Mesenchymal stem cell (in vitro differentiated cells and primary cell): ENCODE measurements around the gene PRR36.

Source experiments
- DNase-seq: peaks from one replicate; pipeline ENCODE4 v3.0.0-alpha.2; 2013
- H2AFZ ChIP-seq: one replicate; pipeline ENCODE4 v1.6.1; 2013; ENCODE audit warnings: low read depth, mild to moderate bottlenecking, control low read depth, inconsistent platforms, low read length, moderate library complexity
- H2AK5ac ChIP-seq: 2 replicates; pipeline ENCODE4 v1.6.1; 2013; ENCODE audit warnings: low read length, moderate library complexity, mild to moderate bottlenecking, inconsistent platforms; ENCODE audit not compliant: severe bottlenecking
- H2BK120ac ChIP-seq: one replicate; pipeline ENCODE4 v1.6.1; 2013; ENCODE audit warnings: low read depth, mild to moderate bottlenecking, inconsistent platforms, low read length, moderate library complexity
- H2BK12ac ChIP-seq, 2 experiments: one replicate each; pipeline ENCODE4 v1.6.1; 2013; ENCODE audit warnings: inconsistent platforms in 2 of 2, low read length in 2 of 2, mild to moderate bottlenecking in 2 of 2, moderate library complexity in 2 of 2, control low read depth in 1 of 2
- H2BK15ac ChIP-seq: one replicate; pipeline ENCODE4 v1.6.1; 2013; ENCODE audit warnings: mild to moderate bottlenecking, low read depth, inconsistent platforms; ENCODE audit not compliant: poor library complexity, severe bottlenecking
- H2BK5ac ChIP-seq: 2 replicates; pipeline ENCODE4 v1.6.1; 2013; ENCODE audit warnings: low read depth, mild to moderate bottlenecking, low read length, control low read depth, inconsistent platforms; ENCODE audit not compliant: poor library complexity, severe bottlenecking
- H3K14ac ChIP-seq, 2 experiments: one replicate each; pipeline ENCODE4 v1.6.1; 2013; ENCODE audit warnings: inconsistent platforms in 2 of 2, low read length in 2 of 2, control low read depth in 1 of 2, mild to moderate bottlenecking in 1 of 2, moderate library complexity in 1 of 2
- H3K18ac ChIP-seq, 2 experiments: one replicate each; pipeline ENCODE4 v1.6.1; 2013; ENCODE audit warnings: inconsistent platforms in 2 of 2, low read length in 2 of 2, control low read depth in 1 of 2, low read depth in 1 of 2, mild to moderate bottlenecking in 1 of 2
- H3K23ac ChIP-seq, 2 experiments: one replicate each; pipeline ENCODE4 v1.6.1; 2013; ENCODE audit warnings: inconsistent platforms in 2 of 2, low read length in 2 of 2, mild to moderate bottlenecking in 2 of 2, moderate library complexity in 2 of 2, control low read depth in 1 of 2
- H3K27ac ChIP-seq: 2 replicates; pipeline ENCODE4 v1.5.1; 2013; ENCODE audit warnings: mild to moderate bottlenecking, moderate library complexity, low read length, control low read depth, inconsistent platforms; ENCODE audit not compliant: poor library complexity, severe bottlenecking
- H3K27me3 ChIP-seq, 2 experiments: 2 replicates each; pipeline versions ENCODE4 v1.6.1 to v1.7.0; 2013; ENCODE audit warnings: low read length in 2 of 2, mild to moderate bottlenecking in 2 of 2, moderate library complexity in 2 of 2, control low read depth in 1 of 2, inconsistent platforms in 1 of 2; ENCODE audit not compliant: control insufficient read depth in 1 of 2, insufficient read depth in 1 of 2
- H3K36me3 ChIP-seq, 2 experiments: 2 replicates each; pipeline versions ENCODE4 v1.6.1 to v1.7.0; 2013; ENCODE audit warnings: low read length in 2 of 2, control low read depth in 1 of 2, inconsistent platforms in 1 of 2, low read depth in 1 of 2, mild to moderate bottlenecking in 1 of 2; ENCODE audit not compliant: insufficient read depth in 2 of 2, control insufficient read depth in 1 of 2
- H3K4ac ChIP-seq, 2 experiments: one replicate each; pipeline ENCODE4 v1.6.1; 2013; ENCODE audit warnings: inconsistent platforms in 2 of 2, low read length in 2 of 2, mild to moderate bottlenecking in 2 of 2, moderate library complexity in 2 of 2, control low read depth in 1 of 2, low read depth in 1 of 2
- H3K4me1 ChIP-seq: 2 replicates; pipeline ENCODE4 v1.6.1; 2013; ENCODE audit warnings: low read depth, low read length, control low read depth; ENCODE audit not compliant: control insufficient read depth, insufficient read depth
- H3K4me2 ChIP-seq: 2 replicates; pipeline ENCODE4 v1.6.1; 2013; ENCODE audit warnings: low read length, mild to moderate bottlenecking, inconsistent platforms; ENCODE audit not compliant: poor library complexity, severe bottlenecking
- H3K4me3 ChIP-seq, 2 experiments: 2 replicates each; pipeline versions ENCODE4 v1.5.1 to v1.7.0; 2013; ENCODE audit warnings: low read length in 2 of 2, mild to moderate bottlenecking in 2 of 2, control low read depth in 1 of 2, low read depth in 1 of 2; ENCODE audit not compliant: insufficient read depth in 1 of 2
- H3K79me1 ChIP-seq: replicated peaks from 2 replicates; pipeline ENCODE4 v1.6.1; 2013; ENCODE audit warnings: mild to moderate bottlenecking, control low read depth, low read length, inconsistent platforms; ENCODE audit not compliant: poor library complexity, severe bottlenecking
- H3K9ac ChIP-seq: 2 replicates; pipeline ENCODE4 v1.7.0; 2013; ENCODE audit warnings: mild to moderate bottlenecking, low read length, moderate library complexity
- H3K9me3 ChIP-seq: 2 replicates; pipeline ENCODE4 v1.7.0; 2013; ENCODE audit warnings: mild to moderate bottlenecking, low read length; ENCODE audit not compliant: control insufficient read depth
- H4K8ac ChIP-seq: one replicate; pipeline ENCODE4 v1.6.1; 2013; ENCODE audit warnings: inconsistent platforms, mild to moderate bottlenecking, low read length, moderate library complexity
- H4K91ac ChIP-seq: one replicate; pipeline ENCODE4 v1.6.1; 2013; ENCODE audit warnings: mild to moderate bottlenecking, low read length, inconsistent platforms
- WGBS: methylation state at CpG from one replicate; pipeline ENCODE4 v1.1.7; 2013; ENCODE audit warnings: mixed read lengths; 5-methylcytosine and 5-hydroxymethylcytosine counted together

Gene PRR36

GRCh38 chr19:7910321-7911161 lies 36.4 kb upstream of the PRR36 start:
- Histone ChIP-seq H2BK5ac (no peak overlapping the region), H2BK120ac (no peak overlapping the region), H3K18ac (no peak overlapping the region), H2BK12ac (no peak overlapping the region), H3K9ac (no peak overlapping the region), H4K8ac (no peak overlapping the region), H3K14ac (no peak overlapping the region), H3K4ac (no peak overlapping the region), H3K36me3 (peaks cover 38 to 86% of the 10 kb centered on the region in 2 experiments), H3K4me3 (no peak overlapping the region), H3K4me1 (peaks cover 24% of the 10 kb centered on the region), H3K27me3 (peaks cover 9 to 10% of the 10 kb centered on the region in 2 experiments), H2AFZ (no peak overlapping the region), H4K91ac (no peak overlapping the region), H3K79me1 (peaks cover 39% of the 10 kb centered on the region), H3K9me3 (no peaks in the 10 kb centered on the region), H2BK15ac (no peak overlapping the region), H3K23ac (no peak overlapping the region), H2AK5ac (no peak overlapping the region), H3K4me2 (no peak overlapping the region), H3K27ac (no peak overlapping the region)
- WGBS, result 98% methylated on average over 54 of the region's 54 CpGs
- DNase-seq, result no peak

GRCh38 chr19:7909471-7910067 lies 35.4 kb upstream of the PRR36 start:
- Histone ChIP-seq H3K79me1 (peaks cover 43% of the 10 kb centered on the region), H3K4ac (no peak overlapping the region), H3K9ac (no peak overlapping the region), H3K4me1 (peaks cover 31% of the 10 kb centered on the region), H3K23ac (no peak overlapping the region), H2BK12ac (no peak overlapping the region), H4K91ac (no peak overlapping the region), H3K27me3 (peaks cover under 1 to 2% of the 10 kb centered on the region in 2 experiments), H2BK5ac (no peak overlapping the region), H2BK15ac (no peak overlapping the region), H3K4me3 (no peak overlapping the region), H2BK120ac (no peak overlapping the region), H2AK5ac (no peak overlapping the region), H3K36me3 (peaks cover 38 to 84% of the 10 kb centered on the region in 2 experiments), H3K18ac (no peak overlapping the region), H3K9me3 (no peaks in the 10 kb centered on the region), H4K8ac (no peak overlapping the region), H3K27ac (no peak overlapping the region), H3K4me2 (no peak overlapping the region), H3K14ac (no peak overlapping the region), H2AFZ (no peak overlapping the region)
- DNase-seq, result no peak
- WGBS, result 94% methylated on average over 15 of the region's 21 CpGs

GRCh38 chr19:7908742-7909461 lies 34.7 kb upstream of the PRR36 start:
- DNase-seq, result no peak
- Histone ChIP-seq H4K8ac (peak overlapping the region; percentile 12), H3K18ac (no peak overlapping the region), H2AK5ac (no peak overlapping the region), H3K27ac (no peak overlapping the region), H2BK5ac (no peak overlapping the region), H3K9ac (no peak overlapping the region), H3K4ac (no peak overlapping the region), H4K91ac (peak overlapping the region; percentile 48), H3K36me3 (peaks cover 38 to 81% of the 10 kb centered on the region in 2 experiments), H3K4me3 (no peak overlapping the region), H3K27me3 (no peaks in the 10 kb centered on the region), H3K9me3 (no peaks in the 10 kb centered on the region), H3K79me1 (peaks cover 46% of the 10 kb centered on the region), H2BK15ac (no peak overlapping the region), H3K4me2 (no peak overlapping the region), H2AFZ (no peak overlapping the region), H2BK120ac (no peak overlapping the region), H3K14ac (no peak overlapping the region), H3K4me1 (peaks cover 34% of the 10 kb centered on the region), H2BK12ac (no peak overlapping the region), H3K23ac (no peak overlapping the region)
- WGBS, result 94% methylated on average over 19 of the region's 19 CpGs
